NB4 (cell line): ENCODE data around the gene ABCF3.

Experiments used
- MYC ChIP-seq: IDR thresholded peaks from 2 replicates; pipeline ENCODE4 v1.6.1; 2011; ENCODE audit warnings: low read depth, low read length
- POLR2A ChIP-seq: IDR thresholded peaks from 2 replicates; pipeline ENCODE4 v1.6.1; 2011; ENCODE audit warnings: mild to moderate bottlenecking; ENCODE audit not compliant: insufficient read length; ENCODE audit errors: extremely low read depth
- TF ChIP-seq, protein P1 (sequence below): IDR thresholded peaks from one replicate; pipeline ENCODE4 v1.5.1; 2012; ENCODE audit warnings: low read depth, low read length

- TF ChIP-seq, protein P1, sequence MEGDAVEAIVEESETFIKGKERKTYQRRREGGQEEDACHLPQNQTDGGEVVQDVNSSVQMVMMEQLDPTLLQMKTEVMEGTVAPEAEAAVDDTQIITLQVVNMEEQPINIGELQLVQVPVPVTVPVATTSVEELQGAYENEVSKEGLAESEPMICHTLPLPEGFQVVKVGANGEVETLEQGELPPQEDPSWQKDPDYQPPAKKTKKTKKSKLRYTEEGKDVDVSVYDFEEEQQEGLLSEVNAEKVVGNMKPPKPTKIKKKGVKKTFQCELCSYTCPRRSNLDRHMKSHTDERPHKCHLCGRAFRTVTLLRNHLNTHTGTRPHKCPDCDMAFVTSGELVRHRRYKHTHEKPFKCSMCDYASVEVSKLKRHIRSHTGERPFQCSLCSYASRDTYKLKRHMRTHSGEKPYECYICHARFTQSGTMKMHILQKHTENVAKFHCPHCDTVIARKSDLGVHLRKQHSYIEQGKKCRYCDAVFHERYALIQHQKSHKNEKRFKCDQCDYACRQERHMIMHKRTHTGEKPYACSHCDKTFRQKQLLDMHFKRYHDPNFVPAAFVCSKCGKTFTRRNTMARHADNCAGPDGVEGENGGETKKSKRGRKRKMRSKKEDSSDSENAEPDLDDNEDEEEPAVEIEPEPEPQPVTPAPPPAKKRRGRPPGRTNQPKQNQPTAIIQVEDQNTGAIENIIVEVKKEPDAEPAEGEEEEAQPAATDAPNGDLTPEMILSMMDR: no peak
- TF ChIP-seq MYC (no peak), POLR2A (no peak)
Measured at GRCh38 chr3:184144505-184144904, 41.5 kb upstream of the ABCF3 start.
